SW480 (cell line): Measurements from ENCODE around the gene STIM1.
"Not testable (repeated sequence)": the region's sequence is repeated elsewhere in the genome, so short reads cannot be mapped to it uniquely, and the experiment has no call there.

Experiments
- DNase-seq: peaks from one replicate; pipeline ENCODE4 v3.0.0-alpha.2; 2016; ENCODE audit warnings: low spot score

Gene STIM1

GRCh38 chr11:3983101-3983500 is 127.6 kb downstream of the STIM1 start:
- no peak for DNase-seq

- peak; percentile 13 for DNase-seq
These were observed 129.4 kb downstream of the STIM1 start for GRCh38 chr11:3984896-3985295.

GRCh38 chr11:3985631-3986030 is 130.2 kb downstream of the STIM1 start:
- no peak for DNase-seq

- no peak for DNase-seq
These were observed 130.8 kb downstream of the STIM1 start for GRCh38 chr11:3986301-3986700.

- DNase-seq = no peak
These were observed 133.9 kb downstream of the STIM1 start for GRCh38 chr11:3989276-3989920.

- no peak for DNase-seq
These were observed 134.4 kb downstream of the STIM1 start for GRCh38 chr11:3989921-3990290.

- no peak for DNase-seq
These were observed 134.9 kb downstream of the STIM1 start for GRCh38 chr11:3990406-3990805.

- no peak for DNase-seq
These were observed 137.5 kb downstream of the STIM1 start for GRCh38 chr11:3992964-3993363.

- peak; percentile 37 for DNase-seq
These were observed 138.7 kb downstream of the STIM1 start for GRCh38 chr11:3994030-3994640.

- no peak for DNase-seq
These were observed 139.8 kb downstream of the STIM1 start for GRCh38 chr11:3995307-3995706.

GRCh38 chr11:3995949-3996554 is 140.6 kb downstream of the STIM1 start:
- no peak for DNase-seq

GRCh38 chr11:3996651-3997050 is 141.2 kb downstream of the STIM1 start:
- no peak for DNase-seq

GRCh38 chr11:4004753-4005152 is 149.3 kb downstream of the STIM1 start:
- not testable (repeated sequence) for DNase-seq

GRCh38 chr11:4006946-4007680 is 151.6 kb downstream of the STIM1 start:
- DNase-seq = no peak

GRCh38 chr11:4008116-4008515 is 152.7 kb downstream of the STIM1 start:
- no peak for DNase-seq

- DNase-seq = not testable (repeated sequence)
These were observed 161.1 kb downstream of the STIM1 start for GRCh38 chr11:4016602-4017001.

- DNase-seq = no peak
These were observed 161.7 kb downstream of the STIM1 start for GRCh38 chr11:4017129-4017528.

- peak; percentile 42 for DNase-seq
These were observed 163.2 kb downstream of the STIM1 start for GRCh38 chr11:4018641-4019040.

GRCh38 chr11:4019891-4020290 is 164.4 kb downstream of the STIM1 start:
- no peak for DNase-seq

- DNase-seq = no peak
These were observed 167.2 kb downstream of the STIM1 start for GRCh38 chr11:4022669-4023068.

GRCh38 chr11:4025248-4025966 is 169.9 kb downstream of the STIM1 start:
- DNase-seq = no peak

GRCh38 chr11:4025967-4026324 is 170.5 kb downstream of the STIM1 start:
- no peak for DNase-seq
